NCI-H2227 (cell line): ENCODE measurements around the gene SLC25A21.

Experiments used
- DNase-seq: peaks from one replicate; lab custom pipeline; 2025; ENCODE audit not compliant: unreplicated experiment; lab: John Stamatoyannopoulos, UW

Gene SLC25A21

GRCh38 chr14:37144729-37145363 is 27.6 kb downstream of the SLC25A21 start:
- no peak for DNase-seq

- no peak for DNase-seq
Measured at GRCh38 chr14:37143475-37143874, 28.9 kb downstream of the SLC25A21 start.

GRCh38 chr14:37142835-37143401 is 29.5 kb downstream of the SLC25A21 start:
- DNase-seq = no peak

GRCh38 chr14:37140176-37140575 is 32.2 kb downstream of the SLC25A21 start:
- DNase-seq = no peak

- DNase-seq = no peak
Measured at GRCh38 chr14:37139710-37140109, 32.7 kb downstream of the SLC25A21 start.

- no peak for DNase-seq
Measured at GRCh38 chr14:37138898-37139297, 33.5 kb downstream of the SLC25A21 start.

- DNase-seq = no peak
Measured at GRCh38 chr14:37133284-37133913, 39.0 kb downstream of the SLC25A21 start.

- no peak for DNase-seq
Measured at GRCh38 chr14:37131205-37131604, 41.2 kb downstream of the SLC25A21 start.

GRCh38 chr14:37129047-37129446 is 43.4 kb downstream of the SLC25A21 start:
- DNase-seq = no peak

GRCh38 chr14:37124614-37125013 is 47.8 kb downstream of the SLC25A21 start:
- DNase-seq = no peak

GRCh38 chr14:37122919-37123639 is 49.3 kb downstream of the SLC25A21 start:
- DNase-seq = no peak

GRCh38 chr14:37122288-37122687 is 50.1 kb downstream of the SLC25A21 start:
- no peak for DNase-seq

GRCh38 chr14:37118673-37119366 is 53.6 kb downstream of the SLC25A21 start:
- no peak for DNase-seq

- DNase-seq = no peak
Measured at GRCh38 chr14:37116933-37117849, 55.2 kb downstream of the SLC25A21 start.

- DNase-seq = no peak
Measured at GRCh38 chr14:37115406-37115805, 57.0 kb downstream of the SLC25A21 start.

- DNase-seq = no peak
Measured at GRCh38 chr14:37114559-37114958, 57.8 kb downstream of the SLC25A21 start.

GRCh38 chr14:37114002-37114401 is 58.4 kb downstream of the SLC25A21 start:
- DNase-seq = no peak

- no peak for DNase-seq
Measured at GRCh38 chr14:37098132-37098531, 74.3 kb downstream of the SLC25A21 start.

GRCh38 chr14:37094502-37094901 is 77.9 kb downstream of the SLC25A21 start:
- no peak for DNase-seq

- no peak for DNase-seq
Measured at GRCh38 chr14:37093364-37093763, 79.0 kb downstream of the SLC25A21 start.
